Esophagus muscularis mucosa (tissue), 4 donors: Measurements from ENCODE around the gene FAM25G. TPM values are rescaled to one million over a fixed set of nuclear protein-coding genes. Genes with fewer than 3 reads are reported as not detected.
A peak's percentile ranks its signal among the peaks of the same experiment; 100 is the strongest.
"Not testable (repeated sequence)": the region's sequence is repeated elsewhere in the genome, so short reads cannot be mapped to it uniquely, and the experiment has no call there.

ENCODE experiments used
- DNase-seq: peaks from one replicate; pipeline ENCODE4 v3.0.0-alpha.2; 2017; ENCODE audit errors: extremely low spot score
- H3K27ac ChIP-seq, 4 donors: fragments of 200-600 bp; sonication (generic); replicated peaks in 1 of 4; 1 replicate in 3 of 4; 2 replicates in 1 of 4; pipeline ENCODE4 v1.5.1; 2016 to 2019; ENCODE audit warnings: mild to moderate bottlenecking in 1 of 4
- H3K27me3 ChIP-seq, 4 donors: fragments of 200-600 bp; sonication (generic); one replicate each; pipeline versions ENCODE4 v1.5.1 to v1.6.0; 2016 to 2019
- H3K36me3 ChIP-seq, 4 donors: fragments of 200-600 bp; sonication (generic); one replicate each; pipeline ENCODE4 v1.5.1; 2016 to 2019
- H3K4me1 ChIP-seq, 4 donors: fragments of 200-600 bp; sonication (generic); one replicate each; pipeline ENCODE4 v1.5.1; 2016 to 2019
- H3K4me3 ChIP-seq, 4 donors: fragments of 200-600 bp; sonication (generic); 1 replicate in 2 of 4; 2 replicates in 2 of 4; pipeline ENCODE4 v1.5.1; 2016 to 2019; ENCODE audit warnings: mild to moderate bottlenecking in 4 of 4, moderate library complexity in 1 of 4
- H3K9me3 ChIP-seq, 4 donors: fragments of 200-600 bp; sonication (generic); 1 replicate in 3 of 4; 2 replicates in 1 of 4; pipeline ENCODE4 v1.5.1; 2016 to 2019
- CTCF ChIP-seq, 3 experiments: fragments of 200-600 bp in 2 of 3; fragments of 450-650 bp in 1 of 3; sonication (generic) in 2 of 3; IDR thresholded peaks; one replicate each; pipeline ENCODE4 v1.5.1; 2017 to 2019; ENCODE audit warnings: antibody characterized with exemption in 3 of 3, mild to moderate bottlenecking in 2 of 3, moderate library complexity in 1 of 3
- EP300 ChIP-seq: sonication (generic); formaldehyde crosslinking; IDR thresholded peaks from one replicate; pipeline ENCODE4 v1.6.1; 2017; ENCODE audit warnings: antibody characterized with exemption
- POLR2A ChIP-seq: fragments of 450-650 bp; IDR thresholded peaks from one replicate; pipeline ENCODE4 v1.6.1; 2017; ENCODE audit warnings: antibody characterized with exemption, moderate library complexity, mild to moderate bottlenecking, low read depth
- POLR2AphosphoS5 ChIP-seq, 2 donors: sonication (generic); formaldehyde crosslinking; IDR thresholded peaks; one replicate each; pipeline ENCODE4 v1.6.1; 2017; ENCODE audit warnings: antibody characterized with exemption in 2 of 2
- WGBS: methylation state at CpG from one replicate; pipeline ENCODE4 v1.1.5; 2018; 5-methylcytosine and 5-hydroxymethylcytosine counted together
- intact Hi-C: fragments of 100-400 bp; cut with DNase I; formaldehyde crosslinking; loops from one replicate; pipeline ENCODE4 v1.15.1; 2023
- total RNA-seq, 4 donors: library from RNA; depleted of rRNA; stranded (reverse); fragments of >200 nt; gene quantifications; one replicate each; pipeline versions ENCODE4 v1.1.0 to v1.2.1, GENCODE V29; 2016

Gene FAM25G
- total RNA-seq, 4 donors from 2014 or later, result not detected

- H3K9me3 ChIP-seq, H3K4me1 ChIP-seq, intact Hi-C loops, H3K36me3 ChIP-seq, DNase-seq, H3K27ac ChIP-seq, H3K27me3 ChIP-seq: not testable (repeated sequence)
- no CpG with 5 or more reads among the region's 37 CpGs for WGBS
- peak overlapping the region; percentile 22 to 43 (median 32) for H3K4me3 ChIP-seq
- peak in 2 of 3 experiments; percentile 24 to 35 for TF ChIP-seq CTCF (IDR thresholded peaks at IDR 0.05)
Measured at GRCh38 chr10:47461261-47461687, 30.2 kb downstream of the FAM25G start.

- Histone ChIP-seq H3K27ac (no peak overlapping the region), H3K9me3 (no peaks in the 10 kb centered on the region), H3K4me1 (no peaks in the 10 kb centered on the region), H3K36me3 (no peaks in the 10 kb centered on the region), H3K4me3 (no peak overlapping the region), H3K27me3 (no peaks in the 10 kb centered on the region)
- DNase-seq, result no peak
- WGBS, result 78% methylated on average over 4 of the region's 4 CpGs
- intact Hi-C loops, result loop anchor here (5.0 kb wide), 1 partner anchor 56 kb away; no protein-coding TSS in a partner anchor
- TF ChIP-seq POLR2AphosphoS5 (IDR thresholded peaks at IDR 0.05) (no peak), POLR2A (no peak), EP300 (no peak), CTCF (IDR thresholded peaks at IDR 0.05) (no peak)
Measured at GRCh38 chr10:47458466-47459154, 32.9 kb downstream of the FAM25G start.

DNA sequence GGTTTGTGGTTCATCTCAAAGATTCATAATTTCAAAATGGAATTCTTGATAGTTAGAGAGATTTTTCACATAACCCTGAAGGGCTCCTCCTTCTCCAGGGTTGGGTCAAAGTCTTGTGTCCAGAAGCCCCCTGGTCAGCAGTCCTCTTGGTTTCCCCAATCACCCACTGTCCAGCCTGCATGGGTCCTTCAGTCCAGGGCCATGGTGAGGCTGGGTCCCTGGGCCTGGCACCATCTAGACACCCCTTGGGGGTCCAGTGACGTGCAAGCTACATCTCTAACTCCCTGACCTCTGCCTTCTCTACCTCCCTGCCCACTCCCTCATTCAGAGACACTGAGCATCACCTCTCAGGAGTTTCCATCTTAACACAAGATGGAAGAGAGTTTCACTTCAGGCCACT, 33.7 kb downstream of the FAM25G start:
- Histone ChIP-seq H3K4me3 (no peak overlapping the region), H3K27me3 (no peaks in the 10 kb centered on the region), H3K9me3 (no peaks in the 10 kb centered on the region), H3K27ac (no peak overlapping the region), H3K36me3 (no peaks in the 10 kb centered on the region), H3K4me1 (no peaks in the 10 kb centered on the region)
- DNase-seq, result no peak
- TF ChIP-seq POLR2A (no peak), EP300 (no peak), POLR2AphosphoS5 (IDR thresholded peaks at IDR 0.05) (no peak), CTCF (IDR thresholded peaks at IDR 0.05) (no peak)
- 90% methylated on average over 1 of the region's 1 CpG for WGBS
- intact Hi-C loops, result loop anchor here (5.0 kb wide), 1 partner anchor 56 kb away; no protein-coding TSS in a partner anchor

GRCh38 chr10:47457528-47457820, 34.0 kb downstream of the FAM25G start:
- H3K4me3 ChIP-seq, result no peak overlapping the region

More at GRCh38 chr10:47457528-47457820, 34.0 kb downstream of the FAM25G start:
- no peaks in the 10 kb centered on the region for H3K27me3 ChIP-seq
- H3K27ac ChIP-seq, result no peak overlapping the region
- DNase-seq, result peak; percentile 87
- H3K4me1 ChIP-seq, result no peaks in the 10 kb centered on the region
- no CpG with 5 or more reads among the region's 1 CpG for WGBS
- TF ChIP-seq POLR2AphosphoS5 (IDR thresholded peaks at IDR 0.05) (no peak), EP300 (no peak), CTCF (IDR thresholded peaks at IDR 0.05) (no peak), POLR2A (no peak)
- H3K36me3 ChIP-seq, result no peaks in the 10 kb centered on the region
- intact Hi-C loops, result loop anchor here (5.0 kb wide), 1 partner anchor 55 kb away; no protein-coding TSS in a partner anchor
- no peaks in the 10 kb centered on the region for H3K9me3 ChIP-seq
